ENCODE results near the gene FILIP1. TPM values are rescaled to one million over a fixed set of nuclear protein-coding genes. Genes with fewer than 3 reads are reported as not detected.

The FILIP1 gene
- total and polyA plus RNA-seq, 8 donors, result 0.31 to 29.8 (median 5.7) TPM

GRCh38 chr6:75484535-75484934 is 9.1 kb downstream of the FILIP1 start:
- Histone ChIP-seq H3K27ac (no peak overlapping the region), H3K9me3 (no peaks in the 10 kb centered on the region), H3K4me3 (no peak overlapping the region), H3K36me3 (no peaks in the 10 kb centered on the region), H3K4me1 (peaks cover 0 to 44% (median 18%) of the 10 kb centered on the region in 4 donors), H3K27me3 (no peaks in the 10 kb centered on the region)
- TF ChIP-seq POLR2AphosphoS5 (IDR thresholded peaks at IDR 0.05) (no peak), EP300 (IDR thresholded peaks at IDR 0.05) (no peak), CTCF (IDR thresholded peaks at IDR 0.05) (no peak), POLR2A (IDR thresholded peaks at IDR 0.05) (no peak)
- no peak for DNase-seq
- intact Hi-C loops (cut with DNase I; ENCODE audit: low total_unique reads), result no loop called here

- peaks cover 0 to 33% (median 10%) of the 10 kb centered on the region in 4 donors for H3K4me1 ChIP-seq
- H3K27ac ChIP-seq, result peak overlapping the region in 1 of 5 donors; percentile 6
Measured at GRCh38 chr6:75483136-75483952, 10.3 kb downstream of the FILIP1 start.

GRCh38 chr6:75481936-75482593 is 11.5 kb downstream of the FILIP1 start:
- WGBS, 5 donors, result 69 to 81% (median 77%) methylated on average over 4 of the region's 4 CpGs
- Histone ChIP-seq H3K4me3 (no peak overlapping the region), H3K4me1 (peaks cover 0 to 20% (median 6%) of the 10 kb centered on the region in 4 donors), H3K9me3 (no peaks in the 10 kb centered on the region), H3K27me3 (no peaks in the 10 kb centered on the region), H3K36me3 (no peaks in the 10 kb centered on the region), H3K27ac (peak overlapping the region in 3 of 5 donors; percentile 39 to 78 (median 49))
- no peak for DNase-seq
- intact Hi-C loops (cut with DNase I; ENCODE audit: low total_unique reads), result no loop called here
- no peak for TF ChIP-seq POLR2A (IDR thresholded peaks at IDR 0.05)
- no peak for TF ChIP-seq CTCF (IDR thresholded peaks at IDR 0.05)
- peak in 2 of 3 donors; percentile 4 to 42 for TF ChIP-seq POLR2AphosphoS5 (IDR thresholded peaks at IDR 0.05)

More at GRCh38 chr6:75483136-75483952, 10.3 kb downstream of the FILIP1 start:
- no peak for TF ChIP-seq EP300 (IDR thresholded peaks at IDR 0.05)
- TF ChIP-seq CTCF (IDR thresholded peaks at IDR 0.05), result no peak
- TF ChIP-seq POLR2A (IDR thresholded peaks at IDR 0.05), result no peak
- TF ChIP-seq POLR2AphosphoS5 (IDR thresholded peaks at IDR 0.05), result no peak
- H3K27me3 ChIP-seq, result no peaks in the 10 kb centered on the region
- no peaks in the 10 kb centered on the region for H3K36me3 ChIP-seq
- whole genome bisulfite sequencing, 5 donors, result 50 to 88% (median 76%) methylated on average over 3 of the region's 3 CpGs
- H3K9me3 ChIP-seq, result no peaks in the 10 kb centered on the region
- intact Hi-C loops (cut with DNase I; ENCODE audit: low total_unique reads), result no loop called here
- no peak overlapping the region for H3K4me3 ChIP-seq
- no peak for DNase-seq

GRCh38 chr6:75481394-75481793 is 12.2 kb downstream of the FILIP1 start:
- peaks cover 0 to 18% (median 6%) of the 10 kb centered on the region in 4 donors for H3K4me1 ChIP-seq
- peak overlapping the region in 3 of 5 donors; percentile 39 to 78 (median 49) for H3K27ac ChIP-seq
- intact Hi-C loops (cut with DNase I; ENCODE audit: low total_unique reads), result no loop called here
- DNase-seq, result no peak
- H3K27me3 ChIP-seq, result no peaks in the 10 kb centered on the region
- no peak overlapping the region for H3K4me3 ChIP-seq
- H3K9me3 ChIP-seq, result no peaks in the 10 kb centered on the region
- TF ChIP-seq EP300 (IDR thresholded peaks at IDR 0.05), result no peak
- TF ChIP-seq POLR2A (IDR thresholded peaks at IDR 0.05), result no peak
- no peak for TF ChIP-seq CTCF (IDR thresholded peaks at IDR 0.05)
- no peak for TF ChIP-seq POLR2AphosphoS5 (IDR thresholded peaks at IDR 0.05)
- no peaks in the 10 kb centered on the region for H3K36me3 ChIP-seq
- 72 to 87% (median 86%) methylated on average over 1 of the region's 1 CpG for WGBS, 5 donors

Measured in stomach (tissue), 9 donors.